ENCODE data around the gene RFNG. TPM values are rescaled to one million over a fixed set of nuclear protein-coding genes. Genes with fewer than 3 reads are reported as not detected.

Gene RFNG
- total and polyA plus RNA-seq, 2 of the 13 experiments (the other 11 are each of a cell fraction or from before 2014, with no cell fraction given) = 61.4 to 64.0 TPM

DNA sequence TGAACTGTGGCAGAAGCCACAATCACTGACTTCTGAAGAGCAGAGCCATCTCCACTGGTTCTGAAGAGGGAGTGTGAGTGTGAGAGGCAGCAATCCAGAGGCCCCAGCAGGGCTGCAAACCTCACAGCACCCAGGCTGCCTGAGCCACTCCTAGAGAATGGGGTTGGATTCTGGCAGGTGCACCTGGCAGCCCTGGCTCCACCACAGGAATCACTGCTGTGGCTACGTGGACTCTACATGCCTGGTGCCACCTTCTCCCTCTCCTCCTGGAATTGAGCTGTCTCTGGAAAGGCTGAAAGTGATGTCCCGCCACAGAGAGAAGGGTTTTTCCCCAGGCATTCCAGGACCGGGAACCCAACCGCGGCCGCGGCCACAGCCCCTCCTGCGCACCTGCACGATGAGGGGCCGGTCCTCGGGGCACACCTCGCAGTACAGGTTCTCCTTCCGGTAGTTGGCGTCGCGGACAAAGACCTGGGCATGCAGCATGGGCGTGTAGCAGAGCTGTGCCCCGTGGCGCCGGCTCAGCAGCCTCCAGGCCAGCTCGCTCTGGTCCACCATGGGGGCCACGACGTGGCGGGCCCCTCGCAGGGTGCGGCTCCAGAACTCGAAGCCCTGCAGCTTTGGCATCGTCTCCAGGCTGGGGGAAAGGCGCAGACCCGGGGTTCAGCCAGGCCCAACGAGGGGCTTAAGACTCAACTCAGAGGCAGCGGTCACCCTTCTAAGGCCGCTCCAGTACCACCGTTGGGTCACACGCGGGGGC, 13.0 kb upstream of the RFNG start (continued):
- TF ChIP-seq GTF2F1 (IDR thresholded peaks at IDR 0.05; ENCODE audit: low read length) = no peak
- TF ChIP-seq STAG1 (CRISPR knock-in tag; IDR thresholded peaks at IDR 0.05) = no peak
- TF ChIP-seq ZFP36L2 (CRISPR knock-in tag; IDR thresholded peaks at IDR 0.05) = no peak
- TF ChIP-seq AKAP8 (CRISPR knock-in tag; IDR thresholded peaks at IDR 0.05) = no peak; the same call in 1 of the 2 replicates
- no peak for TF ChIP-seq YEATS4 (CRISPR knock-in tag; IDR thresholded peaks at IDR 0.05; ENCODE audit: borderline replicate concordance)
- no peak for TF ChIP-seq ZNF17 (CRISPR knock-in tag; IDR thresholded peaks at IDR 0.05)
- TF ChIP-seq PHF20 (CRISPR knock-in tag; IDR thresholded peaks at IDR 0.05) = no peak
- TF ChIP-seq ZNF547 (CRISPR knock-in tag; IDR thresholded peaks at IDR 0.05) = no peak
- TF ChIP-seq NCOA5 (CRISPR knock-in tag; IDR thresholded peaks at IDR 0.05) = no peak
- no peak for TF ChIP-seq SIX1 (CRISPR knock-in tag; IDR thresholded peaks at IDR 0.05; ENCODE audit: borderline replicate concordance)
- TF ChIP-seq, protein P1, sequence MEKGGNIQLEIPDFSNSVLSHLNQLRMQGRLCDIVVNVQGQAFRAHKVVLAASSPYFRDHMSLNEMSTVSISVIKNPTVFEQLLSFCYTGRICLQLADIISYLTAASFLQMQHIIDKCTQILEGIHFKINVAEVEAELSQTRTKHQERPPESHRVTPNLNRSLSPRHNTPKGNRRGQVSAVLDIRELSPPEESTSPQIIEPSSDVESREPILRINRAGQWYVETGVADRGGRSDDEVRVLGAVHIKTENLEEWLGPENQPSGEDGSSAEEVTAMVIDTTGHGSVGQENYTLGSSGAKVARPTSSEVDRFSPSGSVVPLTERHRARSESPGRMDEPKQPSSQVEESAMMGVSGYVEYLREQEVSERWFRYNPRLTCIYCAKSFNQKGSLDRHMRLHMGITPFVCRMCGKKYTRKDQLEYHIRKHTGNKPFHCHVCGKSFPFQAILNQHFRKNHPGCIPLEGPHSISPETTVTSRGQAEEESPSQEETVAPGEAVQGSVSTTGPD (CRISPR knock-in tag; IDR thresholded peaks at IDR 0.05) = no peak
- no peak for TF ChIP-seq RBM22 (optimal IDR thresholded peaks at IDR 0.05; ENCODE audit: low read length)
- peak; percentile 61; the same call in 1 of the 2 replicates for TF ChIP-seq MTA1 (CRISPR knock-in tag; IDR thresholded peaks at IDR 0.05; ENCODE audit: borderline replicate concordance)
- no peak for TF ChIP-seq ZNF33A (CRISPR knock-in tag; IDR thresholded peaks at IDR 0.05; ENCODE audit: borderline replicate concordance)
- no peak for TF ChIP-seq ZNF800 (CRISPR knock-in tag; IDR thresholded peaks at IDR 0.05)
- TF ChIP-seq NCOR1 (IDR thresholded peaks at IDR 0.05; ENCODE audit: borderline replicate concordance, low read length) = no peak
- no peak for TF ChIP-seq DR1 (CRISPR knock-in tag; IDR thresholded peaks at IDR 0.05)
- TF ChIP-seq ZNF318 (CRISPR knock-in tag; IDR thresholded peaks at IDR 0.05) = no peak
